GM10847 (cell line): ENCODE results near the gene UBE2S.

Source experiments
- POLR2A ChIP-seq: IDR thresholded peaks from 2 replicates; pipeline ENCODE4 v1.6.1; 2011; ENCODE audit not compliant: insufficient read length; ENCODE audit errors: extremely low read depth

Gene UBE2S

GRCh38 chr19:55419624-55420236 is 12.1 kb upstream of the UBE2S start:
- no peak for TF ChIP-seq POLR2A

GRCh38 chr19:55419103-55419502 is 11.5 kb upstream of the UBE2S start:
- TF ChIP-seq POLR2A, result no peak

GRCh38 chr19:55418185-55418584 is 10.6 kb upstream of the UBE2S start:
- no peak for TF ChIP-seq POLR2A

- TF ChIP-seq POLR2A, result no peak
These were observed 2.6 kb upstream of the UBE2S start for GRCh38 chr19:55410168-55410567.

GRCh38 chr19:55408533-55408872 is 915 bp upstream of the UBE2S start:
- TF ChIP-seq POLR2A, result no peak

GRCh38 chr19:55407800-55408532 is 378 bp upstream of the UBE2S start:
- TF ChIP-seq POLR2A, result no peak

GRCh38 chr19:55406826-55407549 is 600 bp downstream of the UBE2S start:
- no peak for TF ChIP-seq POLR2A

GRCh38 chr19:55406091-55406825 is 1.3 kb downstream of the UBE2S start:
- TF ChIP-seq POLR2A, result no peak

- no peak for TF ChIP-seq POLR2A
These were observed 1.9 kb downstream of the UBE2S start for GRCh38 chr19:55405638-55406037.

- no peak for TF ChIP-seq POLR2A
These were observed 5.1 kb downstream of the UBE2S start for GRCh38 chr19:55402509-55402908.

- TF ChIP-seq POLR2A, result no peak
These were observed 7.1 kb downstream of the UBE2S start for GRCh38 chr19:55400281-55401087.

GRCh38 chr19:55398200-55398925 is 9.2 kb downstream of the UBE2S start:
- TF ChIP-seq POLR2A, result no peak

- TF ChIP-seq POLR2A, result no peak
These were observed 14.5 kb downstream of the UBE2S start for GRCh38 chr19:55392820-55393761.
